Measurements from ENCODE around the gene ANKS1A.

- no peak for TF ChIP-seq CTCF (conservative IDR thresholded peaks at IDR 0.05; ENCODE audit: low read length)
- TF ChIP-seq EZH2phosphoT487 (IDR thresholded peaks at IDR 0.05; ENCODE audit: borderline replicate concordance) = no peak
Observed at GRCh38 chr6:35030099-35030498, 141.0 kb downstream of the ANKS1A start.

Data from Loucy (cell line).